Osteocyte (in vitro differentiated cells): ENCODE data around the gene CDH13. TPM values are rescaled to one million over a fixed set of nuclear protein-coding genes. Genes with fewer than 3 reads are reported as not detected.

Source experiments
- DNase-seq: peaks from one replicate; pipeline ENCODE4 v3.0.0; 2021; ENCODE audit warnings: mixed read lengths; ENCODE audit not compliant: unreplicated experiment; ENCODE audit errors: extremely low spot score
- H3K27ac Mint-ChIP-seq: one replicate; pipeline ENCODE4 v1.8.0; 2021; ENCODE audit warnings: mild to moderate bottlenecking, mixed read lengths; ENCODE audit not compliant: unreplicated experiment
- H3K27me3 Mint-ChIP-seq: one replicate; pipeline ENCODE4 v1.8.0; 2021; ENCODE audit warnings: mixed read lengths; ENCODE audit not compliant: unreplicated experiment
- H3K36me3 Mint-ChIP-seq: one replicate; pipeline ENCODE4 v1.8.0; 2021; ENCODE audit warnings: mixed read lengths; ENCODE audit not compliant: unreplicated experiment
- H3K4me1 Mint-ChIP-seq: one replicate; pipeline ENCODE4 v1.8.0; 2021; ENCODE audit warnings: mixed read lengths; ENCODE audit not compliant: unreplicated experiment
- H3K4me3 Mint-ChIP-seq: one replicate; pipeline ENCODE4 v1.8.0; 2021; ENCODE audit warnings: mild to moderate bottlenecking, moderate library complexity, mixed read lengths; ENCODE audit not compliant: unreplicated experiment
- H3K9me3 Mint-ChIP-seq: one replicate; pipeline ENCODE4 v1.8.0; 2021; ENCODE audit warnings: mixed read lengths; ENCODE audit not compliant: unreplicated experiment
- CTCF ChIP-seq: fragments of 200-600 bp; sonication (generic); IDR thresholded peaks from 2 replicates; pipeline ENCODE4 v1.5.0; 2021; ENCODE audit warnings: antibody characterized with exemption, mild to moderate bottlenecking, moderate library complexity
- total RNA-seq: library from RNA; stranded (reverse); gene quantifications from 2 replicates; pipeline ENCODE4 v1.2.1, GENCODE V29; 2021

The CDH13 gene
- total RNA-seq, 1 donor from 2014 or later = 27.0 TPM

- peaks cover 18% of the 10 kb centered on the region for H3K4me1 Mint-ChIP-seq
- no peak for TF ChIP-seq CTCF
- no peak overlapping the region for H3K4me3 Mint-ChIP-seq
- no peak overlapping the region for H3K27ac Mint-ChIP-seq
- H3K9me3 Mint-ChIP-seq = no peaks in the 10 kb centered on the region
- peaks cover 2% of the 10 kb centered on the region for H3K27me3 Mint-ChIP-seq
- H3K36me3 Mint-ChIP-seq = no peaks in the 10 kb centered on the region
- no peak for DNase-seq
Measured at GRCh38 chr16:83830769-83831455, 1204.1 kb downstream of the CDH13 start.

- Mint-ChIP-seq H3K36me3 (no peaks in the 10 kb centered on the region), H3K4me3 (no peak overlapping the region), H3K4me1 (peaks cover 21% of the 10 kb centered on the region), H3K9me3 (no peaks in the 10 kb centered on the region), H3K27me3 (peaks cover 2% of the 10 kb centered on the region), H3K27ac (no peak overlapping the region)
- DNase-seq = no peak
- TF ChIP-seq CTCF = no peak
Measured at GRCh38 chr16:83831456-83831987, 1204.8 kb downstream of the CDH13 start.

- H3K27me3 Mint-ChIP-seq = peaks cover 2% of the 10 kb centered on the region
- no peak for DNase-seq
- no peaks in the 10 kb centered on the region for H3K9me3 Mint-ChIP-seq
- no peak for TF ChIP-seq CTCF
- H3K4me3 Mint-ChIP-seq = no peak overlapping the region
- peaks cover 21% of the 10 kb centered on the region for H3K4me1 Mint-ChIP-seq
- H3K27ac Mint-ChIP-seq = no peak overlapping the region
- H3K36me3 Mint-ChIP-seq = no peaks in the 10 kb centered on the region
Measured at GRCh38 chr16:83833921-83834320, 1207.2 kb downstream of the CDH13 start.

DNA sequence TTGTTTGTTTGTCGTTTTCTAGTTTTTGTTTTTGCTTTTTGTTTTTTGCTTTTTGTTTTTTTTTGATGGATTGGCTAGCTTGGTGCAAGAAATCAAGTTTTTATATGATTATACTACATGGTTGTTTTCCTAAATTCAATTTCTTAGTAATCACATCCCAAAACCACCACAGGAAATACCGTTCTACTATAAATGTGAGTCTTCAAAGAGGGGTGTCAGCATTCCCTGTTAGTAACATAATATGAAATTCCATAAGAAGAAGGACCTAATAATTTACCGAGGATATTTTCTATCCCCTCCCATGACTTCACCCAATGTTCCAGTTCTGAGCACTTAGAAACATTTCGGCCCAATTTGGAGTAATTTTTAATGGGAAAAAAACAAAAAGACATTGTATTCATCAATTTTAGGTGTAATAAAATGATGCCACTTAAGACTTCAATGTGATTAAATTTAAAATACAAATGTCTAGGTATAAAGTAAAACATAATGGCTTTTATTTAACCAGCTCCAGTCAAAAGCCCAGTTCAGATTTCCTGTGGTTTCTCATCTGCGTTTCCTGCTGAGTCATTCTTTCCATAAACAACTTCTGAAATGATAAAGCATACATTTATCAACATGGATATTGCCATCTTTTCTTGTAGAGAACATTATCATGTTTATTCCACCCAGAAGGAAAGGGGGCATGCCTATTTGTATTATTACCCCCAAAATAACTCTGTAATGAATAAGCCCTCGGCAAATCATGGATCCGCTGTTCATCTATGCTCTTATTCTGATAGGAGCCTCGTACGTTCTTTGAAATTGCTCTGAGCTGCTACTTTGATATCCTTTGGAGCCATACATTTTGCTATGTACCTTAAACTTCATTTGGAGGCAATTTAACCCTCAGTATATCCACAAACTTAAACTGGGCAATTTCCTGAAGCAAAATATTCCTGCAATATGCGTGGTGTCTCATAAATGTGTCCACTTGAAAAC is 1209.1 kb downstream of the CDH13 start:
- H3K27me3 Mint-ChIP-seq = peaks cover 2% of the 10 kb centered on the region
- H3K27ac Mint-ChIP-seq = peak overlapping the region; percentile 85
- no peak for DNase-seq
- H3K4me1 Mint-ChIP-seq = peaks cover 23% of the 10 kb centered on the region
- H3K4me3 Mint-ChIP-seq = no peak overlapping the region
- no peaks in the 10 kb centered on the region for H3K9me3 Mint-ChIP-seq
- no peak for TF ChIP-seq CTCF
- no peaks in the 10 kb centered on the region for H3K36me3 Mint-ChIP-seq

- no peak overlapping the region for H3K27ac Mint-ChIP-seq
- H3K4me1 Mint-ChIP-seq = peaks cover 23% of the 10 kb centered on the region
- H3K4me3 Mint-ChIP-seq = no peak overlapping the region
- H3K36me3 Mint-ChIP-seq = no peaks in the 10 kb centered on the region
- no peak for TF ChIP-seq CTCF
- no peak for DNase-seq
- no peaks in the 10 kb centered on the region for H3K9me3 Mint-ChIP-seq
- no peaks in the 10 kb centered on the region for H3K27me3 Mint-ChIP-seq
Measured at GRCh38 chr16:83837566-83837965, 1210.8 kb downstream of the CDH13 start.
